ENCODE results near the gene TMX4.

TMX4 gene

GRCh38 chr20:8060977-8061376 lies 41.4 kb upstream of the TMX4 start:
- in situ Hi-C loops (cut with MboI; ENCODE audit: low pct_unique_long_range_greater_than_20kb, low sequenced_read_pairs, unreplicated experiment): no loop called here
- DNase-seq (ENCODE audit: low spot score): no peak
- TF ChIP-seq, protein P1, sequence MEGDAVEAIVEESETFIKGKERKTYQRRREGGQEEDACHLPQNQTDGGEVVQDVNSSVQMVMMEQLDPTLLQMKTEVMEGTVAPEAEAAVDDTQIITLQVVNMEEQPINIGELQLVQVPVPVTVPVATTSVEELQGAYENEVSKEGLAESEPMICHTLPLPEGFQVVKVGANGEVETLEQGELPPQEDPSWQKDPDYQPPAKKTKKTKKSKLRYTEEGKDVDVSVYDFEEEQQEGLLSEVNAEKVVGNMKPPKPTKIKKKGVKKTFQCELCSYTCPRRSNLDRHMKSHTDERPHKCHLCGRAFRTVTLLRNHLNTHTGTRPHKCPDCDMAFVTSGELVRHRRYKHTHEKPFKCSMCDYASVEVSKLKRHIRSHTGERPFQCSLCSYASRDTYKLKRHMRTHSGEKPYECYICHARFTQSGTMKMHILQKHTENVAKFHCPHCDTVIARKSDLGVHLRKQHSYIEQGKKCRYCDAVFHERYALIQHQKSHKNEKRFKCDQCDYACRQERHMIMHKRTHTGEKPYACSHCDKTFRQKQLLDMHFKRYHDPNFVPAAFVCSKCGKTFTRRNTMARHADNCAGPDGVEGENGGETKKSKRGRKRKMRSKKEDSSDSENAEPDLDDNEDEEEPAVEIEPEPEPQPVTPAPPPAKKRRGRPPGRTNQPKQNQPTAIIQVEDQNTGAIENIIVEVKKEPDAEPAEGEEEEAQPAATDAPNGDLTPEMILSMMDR (IDR thresholded peaks at IDR 0.05; ENCODE audit: extremely low read depth, insufficient read depth, missing control alignments): no peak

DNA sequence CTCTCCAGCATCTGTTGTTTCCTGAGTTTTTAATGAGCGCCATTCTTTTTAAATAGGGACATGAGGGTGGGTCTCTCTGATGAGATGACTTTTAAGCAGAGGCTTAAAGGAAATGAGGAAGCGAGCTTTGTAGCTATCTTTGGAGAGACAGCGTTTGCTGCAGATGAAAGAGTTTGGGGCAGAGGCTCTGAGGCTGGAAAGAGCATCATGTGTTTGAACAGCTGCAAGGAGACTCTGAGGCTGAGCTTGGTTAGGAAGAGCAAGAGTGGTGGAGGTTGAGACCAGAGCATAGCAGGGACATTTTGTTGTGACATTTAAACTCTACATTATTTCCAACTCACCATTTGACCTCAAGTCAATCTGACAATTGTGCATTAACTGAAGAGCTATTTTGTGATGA lies 38.3 kb upstream of the TMX4 start:
- TF ChIP-seq, protein P1 (IDR thresholded peaks at IDR 0.05; ENCODE audit: extremely low read depth, insufficient read depth, missing control alignments): no peak
- no peak for DNase-seq (ENCODE audit: low spot score)
- in situ Hi-C loops (cut with MboI; ENCODE audit: low pct_unique_long_range_greater_than_20kb, low sequenced_read_pairs, unreplicated experiment): no loop called here

DNA sequence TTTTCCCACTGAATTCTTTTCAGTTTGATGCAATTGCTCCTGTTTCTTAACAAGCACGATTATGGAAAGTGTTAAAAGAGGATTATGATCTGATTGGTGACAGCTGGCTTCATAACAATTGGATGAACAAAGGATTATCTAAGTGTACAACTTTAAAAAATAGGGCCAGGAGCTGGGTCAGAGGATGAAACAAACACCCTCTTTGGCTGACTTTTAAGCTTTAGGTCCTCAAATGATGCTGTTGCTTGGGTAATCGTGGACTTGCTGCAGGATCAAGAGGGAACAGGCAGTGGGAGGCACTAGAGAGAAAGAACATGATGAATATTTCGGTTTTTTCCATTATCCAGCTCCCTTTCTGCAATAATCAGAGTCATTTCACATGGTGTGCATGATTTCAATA lies 35.5 kb upstream of the TMX4 start:
- TF ChIP-seq, protein P1 (IDR thresholded peaks at IDR 0.05; ENCODE audit: extremely low read depth, insufficient read depth, missing control alignments): no peak
- in situ Hi-C loops (cut with MboI; ENCODE audit: low pct_unique_long_range_greater_than_20kb, low sequenced_read_pairs, unreplicated experiment): no loop called here
- DNase-seq (ENCODE audit: low spot score): no peak

DNA sequence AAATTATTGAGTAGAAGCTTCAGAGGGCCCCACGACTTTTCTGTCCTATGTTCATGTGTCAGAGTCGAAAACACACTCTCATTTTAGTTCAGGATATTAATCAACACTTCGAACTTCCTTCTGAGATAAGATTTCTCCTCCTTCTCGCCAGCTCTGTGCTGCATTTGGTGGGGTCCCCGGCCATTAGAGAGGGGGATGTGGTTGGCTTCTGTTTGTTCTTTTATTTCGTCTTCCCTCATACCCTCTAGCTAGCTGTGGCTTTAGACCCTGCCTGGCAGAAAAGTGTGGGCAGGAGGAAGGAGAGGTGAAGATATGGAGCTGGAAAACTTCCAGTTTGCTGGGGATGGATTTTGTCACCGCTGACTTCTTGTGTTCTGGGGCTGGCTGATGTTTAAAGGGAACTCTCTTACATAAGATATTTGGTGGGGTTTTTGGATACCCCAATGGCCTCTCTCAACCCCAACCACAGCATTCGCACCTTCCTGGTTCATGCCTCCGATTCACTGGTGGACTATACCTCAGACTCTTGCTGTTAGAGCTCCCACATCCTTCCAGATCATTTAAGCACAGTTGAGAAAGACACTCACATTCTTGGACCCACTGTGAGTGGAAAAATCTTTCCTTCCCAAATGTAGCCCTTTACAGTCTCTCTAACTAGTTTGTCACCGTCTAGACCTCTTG lies 30.7 kb upstream of the TMX4 start:
- TF ChIP-seq, protein P1 (IDR thresholded peaks at IDR 0.05; ENCODE audit: extremely low read depth, insufficient read depth, missing control alignments): no peak
- DNase-seq (ENCODE audit: low spot score): no peak
- in situ Hi-C loops (cut with MboI; ENCODE audit: low pct_unique_long_range_greater_than_20kb, low sequenced_read_pairs, unreplicated experiment): no loop called here

GRCh38 chr20:8049310-8049709 lies 29.7 kb upstream of the TMX4 start:
- in situ Hi-C loops (cut with MboI; ENCODE audit: low pct_unique_long_range_greater_than_20kb, low sequenced_read_pairs, unreplicated experiment): no loop called here
- DNase-seq (ENCODE audit: low spot score): no peak
- TF ChIP-seq, protein P1 (IDR thresholded peaks at IDR 0.05; ENCODE audit: extremely low read depth, insufficient read depth, missing control alignments): no peak

- no peak for DNase-seq (ENCODE audit: low spot score)
- TF ChIP-seq, protein P1 (IDR thresholded peaks at IDR 0.05; ENCODE audit: extremely low read depth, insufficient read depth, missing control alignments): no peak
- in situ Hi-C loops (cut with MboI; ENCODE audit: low pct_unique_long_range_greater_than_20kb, low sequenced_read_pairs, unreplicated experiment): no loop called here
These were observed 26.4 kb upstream of the TMX4 start for GRCh38 chr20:8045946-8046345.

All from GM13977 (cell line).